H9 (cell line): ENCODE data around the gene HERC3. TPM values are rescaled to one million over a fixed set of nuclear protein-coding genes. Genes with fewer than 3 reads are reported as not detected.

Source experiments
- DNase-seq: peaks from one replicate; pipeline ENCODE4 v3.0.0-alpha.2; 2017
- H2AFZ ChIP-seq: one replicate; pipeline ENCODE4 v1.6.1; 2013; ENCODE audit warnings: mild to moderate bottlenecking, low read length, control low read depth, moderate library complexity
- H2AK5ac ChIP-seq: 2 replicates; pipeline ENCODE4 v1.6.1; 2013; ENCODE audit warnings: low read length, control low read depth, mixed read lengths; ENCODE audit not compliant: insufficient read length
- H2BK120ac ChIP-seq: one replicate; pipeline ENCODE4 v1.6.1; 2013; ENCODE audit warnings: low read depth, mild to moderate bottlenecking, low read length, control low read depth, inconsistent platforms; ENCODE audit not compliant: poor library complexity, severe bottlenecking
- H2BK12ac ChIP-seq: 2 replicates; pipeline ENCODE4 v1.6.1; 2013; ENCODE audit warnings: low read length, control low read depth, mixed read lengths, low read depth; ENCODE audit not compliant: insufficient read length
- H2BK15ac ChIP-seq: 2 replicates; pipeline ENCODE4 v1.6.1; 2013; ENCODE audit warnings: low read depth, low read length, control low read depth
- H2BK20ac ChIP-seq: one replicate; pipeline ENCODE4 v1.6.1; 2013; ENCODE audit warnings: low read depth, mild to moderate bottlenecking, low read length, control low read depth, inconsistent platforms; ENCODE audit not compliant: poor library complexity, severe bottlenecking
- H2BK5ac ChIP-seq: 2 replicates; pipeline ENCODE4 v1.6.1; 2013; ENCODE audit warnings: low read length, control low read depth, mixed read lengths; ENCODE audit not compliant: insufficient read length
- H3K14ac ChIP-seq: 2 replicates; pipeline ENCODE4 v1.6.1; 2013; ENCODE audit warnings: low read length, control low read depth; ENCODE audit not compliant: insufficient read depth
- H3K18ac ChIP-seq: 2 replicates; pipeline ENCODE4 v1.6.1; 2013; ENCODE audit warnings: low read depth, mild to moderate bottlenecking, mixed read lengths, low read length, control low read depth; ENCODE audit not compliant: insufficient read length
- H3K23ac ChIP-seq: 2 replicates; pipeline ENCODE4 v1.6.1; 2013; ENCODE audit warnings: low read length, control low read depth, mixed read lengths, low read depth; ENCODE audit not compliant: insufficient read length
- H3K23me2 ChIP-seq: 2 replicates; pipeline ENCODE4 v1.6.1; 2013; ENCODE audit warnings: low read depth, mild to moderate bottlenecking, mixed read lengths, low read length, control low read depth; ENCODE audit not compliant: insufficient read length, poor library complexity, severe bottlenecking
- H3K27ac ChIP-seq: 2 replicates; pipeline ENCODE4 v1.5.1; 2013; ENCODE audit warnings: low read length, control low read depth, mixed read lengths, low read depth; ENCODE audit not compliant: insufficient read length
- H3K27me3 ChIP-seq: 2 replicates; pipeline ENCODE4 v1.6.1; 2013; ENCODE audit warnings: low read length, control low read depth, inconsistent platforms; ENCODE audit not compliant: insufficient read depth
- H3K4ac ChIP-seq: 2 replicates; pipeline ENCODE4 v1.6.1; 2013; ENCODE audit warnings: low read depth, mild to moderate bottlenecking, control low read depth, inconsistent platforms, low read length, moderate library complexity
- H3K4me1 ChIP-seq: 2 replicates; pipeline ENCODE4 v1.6.1; 2013; ENCODE audit warnings: low read length, control low read depth, inconsistent platforms; ENCODE audit not compliant: insufficient read depth
- H3K4me2 ChIP-seq: 2 replicates; pipeline ENCODE4 v1.6.1; 2013; ENCODE audit warnings: low read length, control low read depth, mixed read lengths; ENCODE audit not compliant: insufficient read length, insufficient read depth
- H3K56ac ChIP-seq: 2 replicates; pipeline ENCODE4 v1.6.1; 2013; ENCODE audit warnings: low read depth, mild to moderate bottlenecking, mixed read lengths, low read length, control low read depth; ENCODE audit not compliant: insufficient read length
- H3K79me1 ChIP-seq: 2 replicates; pipeline ENCODE4 v1.6.1; 2013; ENCODE audit warnings: low read depth, mild to moderate bottlenecking, moderate library complexity, low read length, control low read depth, inconsistent platforms; ENCODE audit not compliant: insufficient read depth, poor library complexity, severe bottlenecking
- H3K79me2 ChIP-seq: 2 replicates; pipeline ENCODE4 v1.6.1; 2013; ENCODE audit warnings: low read length, control low read depth, inconsistent platforms; ENCODE audit not compliant: insufficient read depth
- H3K9ac ChIP-seq: 2 replicates; pipeline ENCODE4 v1.6.1; 2013; ENCODE audit warnings: low read length, control low read depth, mixed read lengths; ENCODE audit not compliant: insufficient read length; ENCODE audit errors: extremely low read depth
- H3K9me3 ChIP-seq: one replicate; pipeline ENCODE4 v1.6.1; 2013; ENCODE audit warnings: low read depth, low read length, inconsistent platforms; ENCODE audit not compliant: control insufficient read depth
- H3T11ph ChIP-seq: one replicate; pipeline ENCODE4 v1.6.1; 2013; ENCODE audit warnings: mild to moderate bottlenecking, low read length, control low read depth, inconsistent platforms
- H4K20me1 ChIP-seq: one replicate; pipeline ENCODE4 v1.6.1; 2013; ENCODE audit not compliant: control insufficient read depth, insufficient read length, insufficient read depth
- H4K5ac ChIP-seq: 2 replicates; pipeline ENCODE4 v1.6.1; 2013; ENCODE audit warnings: low read depth, mild to moderate bottlenecking, mixed read lengths, low read length, control low read depth; ENCODE audit not compliant: insufficient read length
- H4K8ac ChIP-seq: replicated peaks from 2 replicates; pipeline ENCODE4 v1.6.1; 2013; ENCODE audit warnings: low read length, control low read depth, mixed read lengths, low read depth; ENCODE audit not compliant: insufficient read length
- H4K91ac ChIP-seq: 2 replicates; pipeline ENCODE4 v1.6.1; 2013; ENCODE audit warnings: low read depth, mild to moderate bottlenecking, moderate library complexity, mixed read lengths, low read length, control low read depth; ENCODE audit not compliant: insufficient read length
- H3K27ac Mint-ChIP-seq, 3 experiments: 2 replicates in 2 of 3; 3 replicates in 1 of 3; pipeline ENCODE4 v1.8.0; 2020 to 2021; ENCODE audit warnings: mixed read lengths in 3 of 3, mild to moderate bottlenecking in 1 of 3, moderate library complexity in 1 of 3
- H3K27me3 Mint-ChIP-seq: 2 replicates; pipeline ENCODE4 v1.8.0; 2021; ENCODE audit warnings: low read depth, mild to moderate bottlenecking, moderate library complexity, mixed read lengths
- H3K36me3 Mint-ChIP-seq, 3 experiments: 2 replicates in 2 of 3; 3 replicates in 1 of 3; pipeline ENCODE4 v1.8.0; 2020 to 2021; ENCODE audit warnings: low read depth in 3 of 3, mixed read lengths in 3 of 3; ENCODE audit not compliant: insufficient read depth in 1 of 3
- H3K4me1 Mint-ChIP-seq, 2 experiments: 2 replicates each; pipeline ENCODE4 v1.8.0; 2020; ENCODE audit warnings: mixed read lengths in 2 of 2
- H3K4me3 Mint-ChIP-seq, 2 experiments: 2 replicates in 1 of 2; 3 replicates in 1 of 2; pipeline ENCODE4 v1.8.0; 2020 to 2021; ENCODE audit warnings: mild to moderate bottlenecking in 2 of 2, mixed read lengths in 2 of 2, moderate library complexity in 1 of 2
- H3K9me3 Mint-ChIP-seq, 2 experiments: 2 replicates in 1 of 2; 3 replicates in 1 of 2; pipeline ENCODE4 v1.8.0; 2020; ENCODE audit warnings: mild to moderate bottlenecking in 2 of 2, mixed read lengths in 2 of 2, moderate library complexity in 1 of 2
- CTCF ChIP-seq: fragments of 200-600 bp; sonication (generic); conservative IDR thresholded peaks from 3 replicates; pipeline ENCODE4 v1.8.0; 2021; ENCODE audit warnings: antibody characterized with exemption, mild to moderate bottlenecking
- WGBS: extraction: QIAGEN DNeasy Blood & Tissue Kit; methylation state at CpG from one replicate; pipeline ENCODE4 v1.1.7; 2013; ENCODE audit warnings: missing lambda C conversion rate, low lambda C conversion rate, mixed read lengths; ENCODE audit not compliant: insufficient read length; ENCODE audit errors: extremely low coverage; 5-methylcytosine and 5-hydroxymethylcytosine counted together
- total RNA-seq: library from RNA; stranded (reverse); gene quantifications from 2 replicates; pipeline ENCODE4 v1.2.1, GENCODE V29; 2021

HERC3 gene
- total RNA-seq, 1 experiment from 2014 or later, result 2.9 TPM

GRCh38 chr4:88728146-88728545 lies 135.9 kb downstream of the HERC3 start:
- H3K79me2 ChIP-seq, result no peaks in the 10 kb centered on the region
- H4K5ac ChIP-seq, result no peak overlapping the region
- no peaks in the 10 kb centered on the region for H3K23me2 ChIP-seq
- H2BK20ac ChIP-seq, result no peak overlapping the region
- no peak overlapping the region for H2BK120ac ChIP-seq
- H3K18ac ChIP-seq, result no peak overlapping the region
- peaks cover 2 to 27% (median 19%) of the 10 kb centered on the region in 3 experiments; a peak in 6 of 7 replicates for H3K36me3 Mint-ChIP-seq
- H3K56ac ChIP-seq, result no peak overlapping the region
- no peak overlapping the region for H3K4me3 Mint-ChIP-seq
- H3K79me1 ChIP-seq, result no peaks in the 10 kb centered on the region
- no peak overlapping the region for H4K8ac ChIP-seq
- no peaks in the 10 kb centered on the region for H3K9me3 ChIP-seq
- no peaks in the 10 kb centered on the region for H4K20me1 ChIP-seq
- WGBS, result no CpG with 5 or more reads among the region's 6 CpGs
- no peak overlapping the region for H3K4ac ChIP-seq
- no peak overlapping the region for H3T11ph ChIP-seq
- no peak overlapping the region for H2AFZ ChIP-seq
- H3K27ac Mint-ChIP-seq, result no peak overlapping the region
- H3K27me3 ChIP-seq, result no peaks in the 10 kb centered on the region
- H2BK12ac ChIP-seq, result no peak overlapping the region
- no peak overlapping the region for H4K91ac ChIP-seq
- H3K4me2 ChIP-seq, result no peak overlapping the region
- no peaks in the 10 kb centered on the region for H3K4me1 ChIP-seq
- H2BK15ac ChIP-seq, result no peak overlapping the region
- no peak overlapping the region for H3K14ac ChIP-seq
- no peak overlapping the region for H3K27ac ChIP-seq
- H3K27me3 Mint-ChIP-seq, result no peaks in the 10 kb centered on the region
- no peak overlapping the region for H3K9ac ChIP-seq
- no peak overlapping the region for H3K23ac ChIP-seq
- H3K4me1 Mint-ChIP-seq, result peaks cover 13 to 14% of the 10 kb centered on the region in 2 experiments
- H2BK5ac ChIP-seq, result no peak overlapping the region
- H3K9me3 Mint-ChIP-seq, result no peaks in the 10 kb centered on the region
- no peak for DNase-seq
- no peak for TF ChIP-seq CTCF
- H2AK5ac ChIP-seq, result no peak overlapping the region
